ENCODE results near the gene RBMS3. TPM values are rescaled to one million over a fixed set of nuclear protein-coding genes. Genes with fewer than 3 reads are reported as not detected.

RBMS3 gene
- total RNA-seq, 1 donor from 2014 or later, result 0.47 TPM

- no peak overlapping the region for H3K27ac Mint-ChIP-seq
- no peaks in the 10 kb centered on the region for H3F3A ChIP-seq (ENCODE audit: low read depth)
Observed at GRCh38 chr3:29764603-29765254, 483.9 kb downstream of the RBMS3 start.

DNA sequence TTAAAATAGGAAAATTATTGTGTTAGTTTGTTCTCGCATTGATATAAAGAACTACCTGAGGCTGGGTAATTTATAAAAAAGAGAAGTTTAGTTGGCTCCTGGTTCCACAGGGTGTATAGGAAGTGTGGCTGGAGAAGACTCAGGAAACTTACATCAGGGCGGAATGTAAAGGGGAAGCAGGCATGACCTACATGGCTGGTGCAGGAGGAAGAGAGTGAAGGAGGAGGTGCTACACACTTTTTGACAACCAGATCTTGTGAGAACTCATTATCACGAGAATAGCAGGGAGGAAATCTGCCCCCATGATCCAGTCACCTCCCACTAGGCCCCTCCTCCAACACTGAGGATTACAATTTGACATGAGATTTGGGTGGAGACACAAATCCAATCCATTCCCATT lies 490.7 kb downstream of the RBMS3 start:
- Histone ChIP-seq H3K4me1 (peaks cover 13% of the 10 kb centered on the region), H3K9ac (no peak overlapping the region), H3K79me2 (ENCODE audit: low read depth) (no peaks in the 10 kb centered on the region), H3K4me2 (no peak overlapping the region), H3K27ac (no peak overlapping the region), H3F3A (ENCODE audit: low read depth) (no peaks in the 10 kb centered on the region), H3K36me3 (no peaks in the 10 kb centered on the region), H3K9me3 (ENCODE audit: low read depth) (no peaks in the 10 kb centered on the region), H4K20me1 (ENCODE audit: low read depth) (no peaks in the 10 kb centered on the region), H2AFZ (replicated peaks) (no peak overlapping the region), H3K27me3 (no peaks in the 10 kb centered on the region), H3K4me3 (no peak overlapping the region)
- Mint-ChIP-seq H3K27me3 (ENCODE audit: insufficient read depth, low read depth) (no peaks in the 10 kb centered on the region), H3K36me3 (no peaks in the 10 kb centered on the region), H3K4me1 (peaks cover 4% of the 10 kb centered on the region), H3K27ac (no peak overlapping the region), H3K4me3 (no peak overlapping the region), H3K9me3 (no peaks in the 10 kb centered on the region)
- no peak for DNase-seq (ENCODE audit: low spot score)
- TF ChIP-seq, protein P1, sequence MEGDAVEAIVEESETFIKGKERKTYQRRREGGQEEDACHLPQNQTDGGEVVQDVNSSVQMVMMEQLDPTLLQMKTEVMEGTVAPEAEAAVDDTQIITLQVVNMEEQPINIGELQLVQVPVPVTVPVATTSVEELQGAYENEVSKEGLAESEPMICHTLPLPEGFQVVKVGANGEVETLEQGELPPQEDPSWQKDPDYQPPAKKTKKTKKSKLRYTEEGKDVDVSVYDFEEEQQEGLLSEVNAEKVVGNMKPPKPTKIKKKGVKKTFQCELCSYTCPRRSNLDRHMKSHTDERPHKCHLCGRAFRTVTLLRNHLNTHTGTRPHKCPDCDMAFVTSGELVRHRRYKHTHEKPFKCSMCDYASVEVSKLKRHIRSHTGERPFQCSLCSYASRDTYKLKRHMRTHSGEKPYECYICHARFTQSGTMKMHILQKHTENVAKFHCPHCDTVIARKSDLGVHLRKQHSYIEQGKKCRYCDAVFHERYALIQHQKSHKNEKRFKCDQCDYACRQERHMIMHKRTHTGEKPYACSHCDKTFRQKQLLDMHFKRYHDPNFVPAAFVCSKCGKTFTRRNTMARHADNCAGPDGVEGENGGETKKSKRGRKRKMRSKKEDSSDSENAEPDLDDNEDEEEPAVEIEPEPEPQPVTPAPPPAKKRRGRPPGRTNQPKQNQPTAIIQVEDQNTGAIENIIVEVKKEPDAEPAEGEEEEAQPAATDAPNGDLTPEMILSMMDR (IDR thresholded peaks at IDR 0.05), result no peak
- TF ChIP-seq EZH2 (IDR thresholded peaks at IDR 0.05) (no peak), EZH2phosphoT487 (IDR thresholded peaks at IDR 0.05) (no peak)

More at GRCh38 chr3:29764603-29765254, 483.9 kb downstream of the RBMS3 start:
- Histone ChIP-seq H3K4me1 (peaks cover 6% of the 10 kb centered on the region), H3K79me2 (ENCODE audit: low read depth) (no peaks in the 10 kb centered on the region), H3K27ac (no peak overlapping the region), H3K9me3 (ENCODE audit: low read depth) (no peaks in the 10 kb centered on the region), H4K20me1 (ENCODE audit: low read depth) (no peaks in the 10 kb centered on the region), H2AFZ (replicated peaks) (no peak overlapping the region), H3K4me3 (no peak overlapping the region), H3K27me3 (no peaks in the 10 kb centered on the region), H3K9ac (no peak overlapping the region), H3K36me3 (no peaks in the 10 kb centered on the region), H3K4me2 (no peak overlapping the region)
- no peaks in the 10 kb centered on the region for H3K27me3 Mint-ChIP-seq (ENCODE audit: insufficient read depth, low read depth)
- no peak overlapping the region for H3K4me3 Mint-ChIP-seq
- H3K4me1 Mint-ChIP-seq, result peaks cover 14% of the 10 kb centered on the region
- DNase-seq (ENCODE audit: low spot score), result no peak
- H3K9me3 Mint-ChIP-seq, result no peaks in the 10 kb centered on the region
- H3K36me3 Mint-ChIP-seq, result no peaks in the 10 kb centered on the region
- TF ChIP-seq, protein P1 (IDR thresholded peaks at IDR 0.05), result no peak
- TF ChIP-seq EZH2 (IDR thresholded peaks at IDR 0.05), result no peak
- TF ChIP-seq EZH2phosphoT487 (IDR thresholded peaks at IDR 0.05), result no peak

DNA sequence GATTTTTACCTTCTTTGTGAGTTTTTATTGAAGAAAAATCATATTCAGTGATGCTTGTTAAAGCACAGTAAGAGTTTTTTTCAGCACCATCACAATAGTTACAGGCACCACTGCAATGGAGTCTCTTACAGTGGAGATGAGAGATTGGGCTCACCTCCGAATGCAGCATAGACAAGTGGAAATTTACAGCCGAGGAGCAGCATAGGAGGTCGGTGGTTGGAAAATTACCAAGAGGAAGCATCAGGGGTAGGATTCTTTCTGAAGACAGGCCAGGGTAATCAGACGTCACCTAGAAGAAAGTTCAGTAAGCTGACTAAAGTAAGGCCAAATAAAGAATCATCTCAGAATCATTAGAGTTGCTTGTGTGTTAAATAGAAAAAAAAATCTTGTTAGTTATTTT lies 491.6 kb downstream of the RBMS3 start:
- Histone ChIP-seq H3K27ac (no peak overlapping the region), H3F3A (ENCODE audit: low read depth) (no peaks in the 10 kb centered on the region), H3K27me3 (no peaks in the 10 kb centered on the region), H3K79me2 (ENCODE audit: low read depth) (no peaks in the 10 kb centered on the region), H2AFZ (replicated peaks) (no peak overlapping the region), H3K9me3 (ENCODE audit: low read depth) (no peaks in the 10 kb centered on the region), H3K9ac (no peak overlapping the region), H3K4me1 (peaks cover 13% of the 10 kb centered on the region), H3K4me3 (no peak overlapping the region), H3K36me3 (no peaks in the 10 kb centered on the region), H4K20me1 (ENCODE audit: low read depth) (no peaks in the 10 kb centered on the region), H3K4me2 (no peak overlapping the region)
- H3K27me3 Mint-ChIP-seq (ENCODE audit: insufficient read depth, low read depth), result no peaks in the 10 kb centered on the region
- DNase-seq (ENCODE audit: low spot score), result no peak
- TF ChIP-seq, protein P1 (IDR thresholded peaks at IDR 0.05), result no peak
- no peak for TF ChIP-seq EZH2 (IDR thresholded peaks at IDR 0.05)
- no peak for TF ChIP-seq EZH2phosphoT487 (IDR thresholded peaks at IDR 0.05)
- peaks cover 4% of the 10 kb centered on the region for H3K4me1 Mint-ChIP-seq
- no peak overlapping the region for H3K27ac Mint-ChIP-seq
- no peak overlapping the region for H3K4me3 Mint-ChIP-seq
- no peaks in the 10 kb centered on the region for H3K9me3 Mint-ChIP-seq
- H3K36me3 Mint-ChIP-seq, result no peaks in the 10 kb centered on the region
